Stimulated activated naive CD8-positive, alpha-beta T cell treated with anti-CD3 and anti-CD28 coated beads, Interleukin-15, Interleukin-2, amounts not matched to agents 100 ng/mL and 50 ng/mL, for 24 hours (primary cell): ENCODE data around the gene PLET1.

Experiments used
- H3K27ac Mint-ChIP-seq: one replicate; pipeline ENCODE4 v1.8.0; 2021; ENCODE audit warnings: mild to moderate bottlenecking, mixed read lengths
- H3K27me3 Mint-ChIP-seq: one replicate; pipeline ENCODE4 v1.8.0; 2021; ENCODE audit warnings: mixed read lengths
- H3K36me3 Mint-ChIP-seq: one replicate; pipeline ENCODE4 v1.8.0; 2021; ENCODE audit warnings: low read depth, mixed read lengths
- H3K4me1 Mint-ChIP-seq: one replicate; pipeline ENCODE4 v1.8.0; 2021; ENCODE audit warnings: low read depth, mixed read lengths
- H3K4me3 Mint-ChIP-seq: one replicate; pipeline ENCODE4 v1.8.0; 2021; ENCODE audit warnings: mild to moderate bottlenecking, mixed read lengths
- H3K9me3 Mint-ChIP-seq: one replicate; pipeline ENCODE4 v1.8.0; 2021; ENCODE audit warnings: mixed read lengths

PLET1 gene

GRCh38 chr11:112292785-112293407, 32.2 kb upstream of the PLET1 start:
- Mint-ChIP-seq H3K4me3 (no peak overlapping the region), H3K27me3 (no peaks in the 10 kb centered on the region), H3K36me3 (no peaks in the 10 kb centered on the region), H3K4me1 (peaks cover 34% of the 10 kb centered on the region), H3K27ac (no peak overlapping the region), H3K9me3 (no peaks in the 10 kb centered on the region)

- H3K4me1 Mint-ChIP-seq: peaks cover 27% of the 10 kb centered on the region
- no peaks in the 10 kb centered on the region for H3K9me3 Mint-ChIP-seq
- no peaks in the 10 kb centered on the region for H3K27me3 Mint-ChIP-seq
- H3K36me3 Mint-ChIP-seq: no peaks in the 10 kb centered on the region
- H3K4me3 Mint-ChIP-seq: no peak overlapping the region
- H3K27ac Mint-ChIP-seq: no peak overlapping the region
Measured at GRCh38 chr11:112292188-112292587, 31.5 kb upstream of the PLET1 start.

- no peaks in the 10 kb centered on the region for H3K27me3 Mint-ChIP-seq
- H3K4me1 Mint-ChIP-seq: peaks cover 17% of the 10 kb centered on the region
- no peak overlapping the region for H3K4me3 Mint-ChIP-seq
- H3K27ac Mint-ChIP-seq: no peak overlapping the region
- no peaks in the 10 kb centered on the region for H3K36me3 Mint-ChIP-seq
- H3K9me3 Mint-ChIP-seq: no peaks in the 10 kb centered on the region
Measured at GRCh38 chr11:112291191-112291590, 30.5 kb upstream of the PLET1 start.

GRCh38 chr11:112290493-112290850, 29.8 kb upstream of the PLET1 start:
- Mint-ChIP-seq H3K4me3 (peak overlapping the region; percentile 69), H3K27me3 (no peaks in the 10 kb centered on the region), H3K4me1 (peaks cover 17% of the 10 kb centered on the region), H3K27ac (no peak overlapping the region), H3K9me3 (no peaks in the 10 kb centered on the region), H3K36me3 (no peaks in the 10 kb centered on the region)

GRCh38 chr11:112289588-112290492, 29.2 kb upstream of the PLET1 start:
- H3K36me3 Mint-ChIP-seq: no peaks in the 10 kb centered on the region
- no peaks in the 10 kb centered on the region for H3K9me3 Mint-ChIP-seq
- peak overlapping the region; percentile 49 for H3K27ac Mint-ChIP-seq
- no peaks in the 10 kb centered on the region for H3K27me3 Mint-ChIP-seq
- peak overlapping the region; percentile 70 for H3K4me3 Mint-ChIP-seq
- H3K4me1 Mint-ChIP-seq: peaks cover 17% of the 10 kb centered on the region

- Mint-ChIP-seq H3K27ac (no peak overlapping the region), H3K36me3 (no peaks in the 10 kb centered on the region), H3K9me3 (no peaks in the 10 kb centered on the region), H3K27me3 (no peaks in the 10 kb centered on the region), H3K4me3 (no peak overlapping the region), H3K4me1 (peaks cover 17% of the 10 kb centered on the region)
Measured at GRCh38 chr11:112288021-112288420, 27.4 kb upstream of the PLET1 start.

GRCh38 chr11:112285841-112286311, 25.2 kb upstream of the PLET1 start:
- Mint-ChIP-seq H3K36me3 (no peaks in the 10 kb centered on the region), H3K27ac (no peak overlapping the region), H3K4me1 (peaks cover 13% of the 10 kb centered on the region), H3K9me3 (no peaks in the 10 kb centered on the region), H3K4me3 (no peak overlapping the region), H3K27me3 (no peaks in the 10 kb centered on the region)

- Mint-ChIP-seq H3K27ac (no peak overlapping the region), H3K9me3 (no peaks in the 10 kb centered on the region), H3K27me3 (no peaks in the 10 kb centered on the region), H3K4me1 (peaks cover 9% of the 10 kb centered on the region), H3K4me3 (no peak overlapping the region), H3K36me3 (no peaks in the 10 kb centered on the region)
Measured at GRCh38 chr11:112281726-112282125, 21.1 kb upstream of the PLET1 start.

- peak overlapping the region; percentile 85 for H3K4me3 Mint-ChIP-seq
- H3K4me1 Mint-ChIP-seq: peaks cover 9% of the 10 kb centered on the region
- H3K9me3 Mint-ChIP-seq: no peaks in the 10 kb centered on the region
- no peaks in the 10 kb centered on the region for H3K27me3 Mint-ChIP-seq
- no peak overlapping the region for H3K27ac Mint-ChIP-seq
- H3K36me3 Mint-ChIP-seq: no peaks in the 10 kb centered on the region
Measured at GRCh38 chr11:112280268-112281126, 19.8 kb upstream of the PLET1 start.

GRCh38 chr11:112279901-112280267, 19.2 kb upstream of the PLET1 start:
- Mint-ChIP-seq H3K27me3 (no peaks in the 10 kb centered on the region), H3K36me3 (no peaks in the 10 kb centered on the region), H3K4me3 (peak overlapping the region; percentile 85), H3K9me3 (no peaks in the 10 kb centered on the region), H3K27ac (no peak overlapping the region), H3K4me1 (peaks cover 9% of the 10 kb centered on the region)

GRCh38 chr11:112278803-112279202, 18.1 kb upstream of the PLET1 start:
- Mint-ChIP-seq H3K27ac (no peak overlapping the region), H3K4me3 (no peak overlapping the region), H3K36me3 (no peaks in the 10 kb centered on the region), H3K4me1 (peaks cover 9% of the 10 kb centered on the region), H3K9me3 (no peaks in the 10 kb centered on the region), H3K27me3 (no peaks in the 10 kb centered on the region)

GRCh38 chr11:112277941-112278340, 17.3 kb upstream of the PLET1 start:
- no peak overlapping the region for H3K27ac Mint-ChIP-seq
- H3K27me3 Mint-ChIP-seq: no peaks in the 10 kb centered on the region
- peaks cover 9% of the 10 kb centered on the region for H3K4me1 Mint-ChIP-seq
- no peaks in the 10 kb centered on the region for H3K36me3 Mint-ChIP-seq
- no peak overlapping the region for H3K4me3 Mint-ChIP-seq
- H3K9me3 Mint-ChIP-seq: no peaks in the 10 kb centered on the region

GRCh38 chr11:112277029-112277428, 16.4 kb upstream of the PLET1 start:
- Mint-ChIP-seq H3K36me3 (no peaks in the 10 kb centered on the region), H3K9me3 (no peaks in the 10 kb centered on the region), H3K27me3 (no peaks in the 10 kb centered on the region), H3K27ac (no peak overlapping the region), H3K4me1 (peaks cover 9% of the 10 kb centered on the region), H3K4me3 (no peak overlapping the region)

- no peaks in the 10 kb centered on the region for H3K27me3 Mint-ChIP-seq
- H3K9me3 Mint-ChIP-seq: no peaks in the 10 kb centered on the region
- H3K4me1 Mint-ChIP-seq: no peaks in the 10 kb centered on the region
- no peak overlapping the region for H3K27ac Mint-ChIP-seq
- H3K36me3 Mint-ChIP-seq: no peaks in the 10 kb centered on the region
- H3K4me3 Mint-ChIP-seq: no peak overlapping the region
Measured at GRCh38 chr11:112274007-112274783, 13.5 kb upstream of the PLET1 start.
